RWPE2 (cell line): Measurements from ENCODE around the gene TBX21.

Source experiments
- ATAC-seq: fragments of 200-7000 bp; cut with Tn5 transposase; 3 replicates; pipeline ENCODE4 v1.9.1; 2021; ENCODE audit warnings: low read depth
- DNase-seq: peaks from one replicate; pipeline ENCODE4 v3.0.0-alpha.2; 2020; ENCODE audit warnings: low spot score
- H3K27ac ChIP-seq: fragments of 450-650 bp; 2 replicates; pipeline ENCODE4 v1.5.1; 2017; ENCODE audit warnings: mild to moderate bottlenecking; ENCODE audit not compliant: poor library complexity, severe bottlenecking
- H3K27me3 ChIP-seq: fragments of 250-450 bp; sonication (Bioruptor Pico); 2 replicates; pipeline ENCODE4 v1.5.1; 2021; ENCODE audit warnings: mild to moderate bottlenecking, moderate library complexity; ENCODE audit not compliant: insufficient read depth, poor library complexity, severe bottlenecking
- H3K36me3 ChIP-seq: fragments of 250-450 bp; sonication (Bioruptor Pico); 2 replicates; pipeline ENCODE4 v1.5.1; 2020; ENCODE audit warnings: low read depth, mild to moderate bottlenecking, moderate library complexity
- H3K4me1 ChIP-seq: fragments of 250-450 bp; sonication (Bioruptor Pico); 2 replicates; pipeline ENCODE4 v1.5.1; 2021; ENCODE audit warnings: mild to moderate bottlenecking, moderate library complexity; ENCODE audit not compliant: insufficient read depth, poor library complexity, severe bottlenecking
- H3K4me3 ChIP-seq: fragments of 250-450 bp; sonication (Bioruptor Pico); 2 replicates; pipeline ENCODE4 v1.5.1; 2021; ENCODE audit warnings: mild to moderate bottlenecking, moderate library complexity; ENCODE audit not compliant: severe bottlenecking
- H3K9me3 ChIP-seq: fragments of 250-450 bp; sonication (Bioruptor Pico); 2 replicates; pipeline ENCODE4 v1.5.1; 2021; ENCODE audit warnings: mild to moderate bottlenecking, moderate library complexity; ENCODE audit not compliant: severe bottlenecking
- CTCF ChIP-seq: fragments of 450-650 bp; IDR thresholded peaks from one replicate; pipeline ENCODE4 v1.5.1; 2017; ENCODE audit warnings: mild to moderate bottlenecking, moderate library complexity; ENCODE audit not compliant: poor library complexity, severe bottlenecking

Gene TBX21

GRCh38 chr17:47741793-47742145 lies 8.7 kb downstream of the TBX21 start:
- TF ChIP-seq CTCF: no peak
- H3K27ac ChIP-seq: no peak overlapping the region
- ATAC-seq (peak; percentile 17; the same call in 1 of the 3 replicates), DNase-seq (no peak)
- H3K36me3 ChIP-seq: no peaks in the 10 kb centered on the region
- H3K4me3 ChIP-seq: no peak overlapping the region
- no peaks in the 10 kb centered on the region for H3K4me1 ChIP-seq
- no peaks in the 10 kb centered on the region for H3K9me3 ChIP-seq
- peaks cover 41% of the 10 kb centered on the region for H3K27me3 ChIP-seq

- peak; percentile 15 for TF ChIP-seq CTCF
- ATAC-seq (no peak), DNase-seq (no peak)
- Histone ChIP-seq H3K27ac (no peak overlapping the region), H3K36me3 (no peaks in the 10 kb centered on the region), H3K9me3 (no peaks in the 10 kb centered on the region), H3K4me3 (no peak overlapping the region), H3K27me3 (peaks cover 41% of the 10 kb centered on the region), H3K4me1 (no peaks in the 10 kb centered on the region)
These were observed 9.5 kb downstream of the TBX21 start for GRCh38 chr17:47742319-47743181.

- peaks cover 49% of the 10 kb centered on the region for H3K27me3 ChIP-seq
- no peak overlapping the region for H3K27ac ChIP-seq
- DNase-seq: no peak
- no peaks in the 10 kb centered on the region for H3K36me3 ChIP-seq
- H3K4me1 ChIP-seq: no peaks in the 10 kb centered on the region
- no peaks in the 10 kb centered on the region for H3K9me3 ChIP-seq
- H3K4me3 ChIP-seq: no peak overlapping the region
- no peak for ATAC-seq
- no peak for TF ChIP-seq CTCF
These were observed 11.4 kb downstream of the TBX21 start for GRCh38 chr17:47744168-47745036.

- no peak for ATAC-seq
- no peak overlapping the region for H3K4me3 ChIP-seq
- H3K4me1 ChIP-seq: no peaks in the 10 kb centered on the region
- H3K27ac ChIP-seq: no peak overlapping the region
- peak; percentile 62 for DNase-seq
- TF ChIP-seq CTCF: no peak
- H3K36me3 ChIP-seq: no peaks in the 10 kb centered on the region
- H3K27me3 ChIP-seq: peaks cover 55% of the 10 kb centered on the region
- H3K9me3 ChIP-seq: no peaks in the 10 kb centered on the region
These were observed 12.0 kb downstream of the TBX21 start for GRCh38 chr17:47745037-47745380.
